OCI-LY3 (cell line): ENCODE measurements around the gene CCNL1.

Experiments
- H2AFZ ChIP-seq: fragments of 200-600, 300-600 bp; shearing (Covaris generic); 2 replicates; pipeline ENCODE4 v1.6.0; 2014; ENCODE audit warnings: antibody characterized with exemption, low read depth, low read length
- H3K27ac ChIP-seq: fragments of 200-600, 300-600 bp; sonication (generic); 2 replicates; pipeline ENCODE4 v1.5.1; 2014; ENCODE audit warnings: mild to moderate bottlenecking, low read length, moderate library complexity, mixed read lengths
- H3K27me3 ChIP-seq: fragments of 200-600, 300-600 bp; sonication (generic); 2 replicates; pipeline ENCODE4 v1.6.1; 2014; ENCODE audit warnings: low read depth, low read length, mixed read lengths
- H3K36me3 ChIP-seq: fragments of 200-600, 300-600 bp; sonication (generic); replicated peaks from 2 replicates; pipeline ENCODE3; 2014; ENCODE audit warnings: low read depth, low read length, mixed read lengths
- H3K4me1 ChIP-seq: fragments of 300-600, 200-600 bp; sonication (generic); 2 replicates; pipeline ENCODE4 v1.6.1; 2014; ENCODE audit warnings: low read length, mixed read lengths
- H3K4me2 ChIP-seq: fragments of 200-600, 300-600 bp; sonication (generic); 2 replicates; pipeline ENCODE4 v1.6.1; 2014; ENCODE audit warnings: low read length, mixed read lengths
- H3K4me3 ChIP-seq: fragments of 300-600, 200-600 bp; sonication (generic); 2 replicates; pipeline ENCODE4 v1.5.1; 2014; ENCODE audit warnings: antibody characterized with exemption, mild to moderate bottlenecking, low read length, moderate library complexity
- H3K79me2 ChIP-seq: fragments of 300-600, 200-600 bp; shearing (Covaris generic); 2 replicates; pipeline ENCODE4 v1.6.1; 2014; ENCODE audit warnings: mild to moderate bottlenecking, low read length, mixed read lengths
- H3K9ac ChIP-seq: fragments of 300-600, 200-600 bp; shearing (Covaris generic); 2 replicates; pipeline ENCODE4 v1.6.0; 2014; ENCODE audit warnings: mild to moderate bottlenecking, low read length, moderate library complexity
- H3K9me3 ChIP-seq: fragments of 200-600, 300-600 bp; shearing (Covaris generic); 2 replicates; pipeline ENCODE4 v1.6.1; 2014; ENCODE audit warnings: low read length, mixed read lengths; ENCODE audit not compliant: insufficient read depth
- H4K20me1 ChIP-seq: fragments of 200-600, 300-600 bp; sonication (generic); 2 replicates; pipeline ENCODE4 v1.6.1; 2016; ENCODE audit warnings: low read length, mixed read lengths; ENCODE audit not compliant: insufficient read depth
- CTCF ChIP-seq: fragments of 200-600, 300-600 bp; sonication (generic); IDR thresholded peaks from 2 replicates; pipeline ENCODE4 v1.5.1; 2014; ENCODE audit warnings: antibody characterized with exemption, low read length, low read depth
- EZH2phosphoT487 ChIP-seq: fragments of 200-600 bp; shearing (Covaris generic); IDR thresholded peaks from 2 replicates; pipeline ENCODE4 v1.6.1; 2018; ENCODE audit warnings: antibody characterized with exemption, mixed run types, low read depth

Gene CCNL1

GRCh38 chr3:157172746-157173145, 12.8 kb upstream of the CCNL1 start:
- Histone ChIP-seq H3K4me1 (peaks cover 21% of the 10 kb centered on the region), H3K4me3 (no peak overlapping the region), H2AFZ (no peak overlapping the region), H3K9me3 (0 out of 2 replicates have a peak, but pooled peaks cover 4% of the 10 kb centered on the region), H3K36me3 (peaks cover 10% of the 10 kb centered on the region), H3K27ac (no peak overlapping the region), H3K4me2 (no peak overlapping the region), H3K79me2 (peaks cover 25% of the 10 kb centered on the region), H3K27me3 (no peaks in the 10 kb centered on the region), H3K9ac (no peak overlapping the region), H4K20me1 (no peaks in the 10 kb centered on the region)
- TF ChIP-seq EZH2phosphoT487 (no peak), CTCF (no peak)

- TF ChIP-seq CTCF: no peak
- no peak for TF ChIP-seq EZH2phosphoT487
- no peaks in the 10 kb centered on the region for H3K9me3 ChIP-seq
- peaks cover 7% of the 10 kb centered on the region for H3K79me2 ChIP-seq
- H4K20me1 ChIP-seq: no peaks in the 10 kb centered on the region
- H2AFZ ChIP-seq: no peak overlapping the region
- no peak overlapping the region for H3K4me2 ChIP-seq
- H3K9ac ChIP-seq: no peak overlapping the region
- peaks cover 32% of the 10 kb centered on the region for H3K4me1 ChIP-seq
- H3K36me3 ChIP-seq: no peaks in the 10 kb centered on the region
- H3K4me3 ChIP-seq: no peak overlapping the region
- no peaks in the 10 kb centered on the region for H3K27me3 ChIP-seq
- H3K27ac ChIP-seq: no peak overlapping the region
Measured at GRCh38 chr3:157170861-157171260, 10.9 kb upstream of the CCNL1 start.

GRCh38 chr3:157167371-157168042, 7.6 kb upstream of the CCNL1 start:
- H2AFZ ChIP-seq: peak overlapping the region; percentile 22; the same call in 1 of the 2 replicates
- H3K4me3 ChIP-seq: peak overlapping the region; percentile 14
- peak overlapping the region; percentile 10; the same call in 1 of the 2 replicates for H3K9ac ChIP-seq

GRCh38 chr3:157166561-157166960, 6.6 kb upstream of the CCNL1 start:
- H3K36me3 ChIP-seq: no peaks in the 10 kb centered on the region
- no peaks in the 10 kb centered on the region for H3K9me3 ChIP-seq
- H3K4me1 ChIP-seq: peaks cover 34% of the 10 kb centered on the region
- H2AFZ ChIP-seq: peak overlapping the region; percentile 22
- no peaks in the 10 kb centered on the region for H4K20me1 ChIP-seq
- H3K27me3 ChIP-seq: no peaks in the 10 kb centered on the region
- peak overlapping the region; percentile 70 for H3K4me2 ChIP-seq
- peak overlapping the region; percentile 14 for H3K4me3 ChIP-seq
- peak overlapping the region; percentile 10; the same call in 1 of the 2 replicates for H3K9ac ChIP-seq
- no peaks in the 10 kb centered on the region for H3K79me2 ChIP-seq
- TF ChIP-seq EZH2phosphoT487 (no peak), CTCF (no peak)
- peak overlapping the region; percentile 63 for H3K27ac ChIP-seq

More at GRCh38 chr3:157167371-157168042, 7.6 kb upstream of the CCNL1 start:
- peak overlapping the region; percentile 63 for H3K27ac ChIP-seq
- peaks cover 31% of the 10 kb centered on the region for H3K4me1 ChIP-seq
- H3K79me2 ChIP-seq: no peaks in the 10 kb centered on the region
- no peaks in the 10 kb centered on the region for H4K20me1 ChIP-seq
- H3K9me3 ChIP-seq: no peaks in the 10 kb centered on the region
- peak overlapping the region; percentile 70 for H3K4me2 ChIP-seq
- TF ChIP-seq CTCF (no peak), EZH2phosphoT487 (no peak)
- no peaks in the 10 kb centered on the region for H3K27me3 ChIP-seq
- no peaks in the 10 kb centered on the region for H3K36me3 ChIP-seq
